ENCODE data around the gene C3AR1.

C3AR1 gene

DNA sequence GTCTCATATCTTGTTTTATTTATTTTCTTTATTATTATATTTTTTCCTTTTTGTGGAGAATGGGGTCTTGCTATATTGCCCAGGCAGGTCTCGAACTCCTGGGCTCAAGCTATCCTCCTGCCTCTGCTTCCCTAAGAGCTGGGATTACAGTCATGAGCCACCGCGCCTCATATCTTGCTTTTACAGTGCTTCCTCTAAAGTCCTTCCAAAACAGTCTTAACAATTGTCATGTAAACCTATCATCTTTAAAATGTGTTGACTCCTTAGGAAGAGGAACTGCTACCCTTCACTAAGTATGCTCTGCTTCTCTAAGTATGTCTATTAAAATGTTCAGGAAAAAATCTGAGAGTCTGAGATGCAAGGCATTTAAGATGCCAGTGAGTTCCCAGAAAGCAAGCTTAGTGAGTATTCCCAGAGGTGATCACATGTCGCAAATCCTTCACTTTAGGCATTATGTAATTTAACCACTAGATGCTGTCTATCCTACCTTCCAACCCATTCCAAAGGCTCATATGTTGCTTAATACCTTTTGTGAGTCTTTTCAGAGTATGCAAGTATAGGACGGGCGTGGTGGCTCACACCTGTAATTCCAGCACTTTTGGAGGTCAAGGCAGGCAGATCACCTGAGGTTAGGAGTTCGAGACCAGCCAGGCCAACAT lies 53.4 kb downstream of the C3AR1 start:
- TF ChIP-seq, protein P1, sequence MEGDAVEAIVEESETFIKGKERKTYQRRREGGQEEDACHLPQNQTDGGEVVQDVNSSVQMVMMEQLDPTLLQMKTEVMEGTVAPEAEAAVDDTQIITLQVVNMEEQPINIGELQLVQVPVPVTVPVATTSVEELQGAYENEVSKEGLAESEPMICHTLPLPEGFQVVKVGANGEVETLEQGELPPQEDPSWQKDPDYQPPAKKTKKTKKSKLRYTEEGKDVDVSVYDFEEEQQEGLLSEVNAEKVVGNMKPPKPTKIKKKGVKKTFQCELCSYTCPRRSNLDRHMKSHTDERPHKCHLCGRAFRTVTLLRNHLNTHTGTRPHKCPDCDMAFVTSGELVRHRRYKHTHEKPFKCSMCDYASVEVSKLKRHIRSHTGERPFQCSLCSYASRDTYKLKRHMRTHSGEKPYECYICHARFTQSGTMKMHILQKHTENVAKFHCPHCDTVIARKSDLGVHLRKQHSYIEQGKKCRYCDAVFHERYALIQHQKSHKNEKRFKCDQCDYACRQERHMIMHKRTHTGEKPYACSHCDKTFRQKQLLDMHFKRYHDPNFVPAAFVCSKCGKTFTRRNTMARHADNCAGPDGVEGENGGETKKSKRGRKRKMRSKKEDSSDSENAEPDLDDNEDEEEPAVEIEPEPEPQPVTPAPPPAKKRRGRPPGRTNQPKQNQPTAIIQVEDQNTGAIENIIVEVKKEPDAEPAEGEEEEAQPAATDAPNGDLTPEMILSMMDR (conservative IDR thresholded peaks at IDR 0.05; ENCODE audit: control insufficient read depth, insufficient read depth, low read depth, low read length): no peak
- H3K4me3 ChIP-seq (ENCODE audit: control insufficient read depth, low read depth, low read length): no peak overlapping the region
- no peak for DNase-seq (ENCODE audit: low read depth)

DNA sequence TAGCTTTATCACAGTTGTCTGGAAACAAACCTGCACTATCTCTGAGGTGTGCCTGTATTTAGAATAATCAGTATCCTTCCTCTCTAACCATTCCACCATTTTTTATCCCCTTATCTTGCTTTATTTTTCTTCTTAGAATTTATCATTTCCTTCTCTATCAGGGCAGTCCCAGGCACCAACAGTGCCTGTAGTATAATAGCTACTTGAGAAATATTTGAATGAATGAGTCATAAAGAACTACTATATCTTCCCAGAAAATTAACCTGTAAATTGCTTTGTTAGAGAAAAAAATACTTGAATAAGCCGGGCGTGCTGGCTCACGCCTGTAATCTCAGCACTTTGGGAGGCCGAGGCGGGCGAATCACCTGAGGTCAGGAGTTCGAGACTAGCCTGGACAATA lies 54.8 kb downstream of the C3AR1 start:
- no peak for DNase-seq (ENCODE audit: low read depth)
- TF ChIP-seq, protein P1 (conservative IDR thresholded peaks at IDR 0.05; ENCODE audit: control insufficient read depth, insufficient read depth, low read depth, low read length): no peak
- H3K4me3 ChIP-seq (ENCODE audit: control insufficient read depth, low read depth, low read length): no peak overlapping the region

Measured in fibroblast of mammary gland (primary cell).